ENCODE measurements around the gene CEP295NL. TPM values are rescaled to one million over a fixed set of nuclear protein-coding genes. Genes with fewer than 3 reads are reported as not detected.

The CEP295NL gene
- total and polyA plus RNA-seq, 2 of the 13 experiments (the other 11 are each of a cell fraction or from before 2014, with no cell fraction given): not detected

- in situ Hi-C loops (cut with HindIII; ENCODE audit: extremely low pct_ligation_motif_present, low pct_unique_long_range_greater_than_20kb) (no loop called here), intact Hi-C loops (cut with micrococcal nuclease; ENCODE audit: unreplicated experiment) (no loop called here)
- H3K4me2 ChIP-seq (ENCODE audit: low read depth, low read length): no peak overlapping the region
- H3K36me3 ChIP-seq (replicated peaks in 1 of 2; ENCODE audit: control insufficient read depth in 1 of 2, insufficient read depth in 2 of 2, low read length in 2 of 2): no peaks in the 10 kb centered on the region; a peak in 3 of 5 replicates
- no peak overlapping the region for H3K4me3 ChIP-seq (replicated peaks in 1 of 3; ENCODE audit: insufficient read depth in 1 of 3, low read depth in 2 of 3, low read length in 3 of 3)
- ATAC-seq (no peak), FAIRE-seq (no peak), DNase-seq (ENCODE audit: low spot score) (no peak)
- no peaks in the 10 kb centered on the region for H3K79me2 ChIP-seq (ENCODE audit: insufficient read depth, low read length)
- no TSS peak for BruUV-seq (replicated peaks)
- H3K27me3 ChIP-seq (ENCODE audit: control insufficient read depth in 1 of 2, insufficient read depth in 2 of 2, low read length in 2 of 2): no peaks in the 10 kb centered on the region
- H4K20me1 ChIP-seq (ENCODE audit: insufficient read depth, low read length): no peaks in the 10 kb centered on the region
- no peak overlapping the region for H3K9ac ChIP-seq (ENCODE audit: insufficient read depth, low read depth, low read length)
- 87% methylated on average over 16 of the region's 17 CpGs for WGBS (ENCODE audit: low lambda C conversion rate)
- H3K9me3 ChIP-seq (ENCODE audit: low read length): no peaks in the 10 kb centered on the region
- POLR2A ChIA-PET: no interaction called here
- no peak overlapping the region for H3K27ac ChIP-seq (ENCODE audit: extremely low read length, insufficient read depth, low read length)
- CTCF ChIA-PET (ENCODE audit: low intra/inter-chr PET ratio, low total read pairs): no interaction called here
- H3K4me1 ChIP-seq (ENCODE audit: insufficient read depth, low read length): peaks cover 8% of the 10 kb centered on the region
- H2AFZ ChIP-seq (ENCODE audit: low read length): no peak overlapping the region
- no peak for TF ChIP-seq ZSCAN29 (CRISPR knock-in tag; conservative IDR thresholded peaks at IDR 0.05)
- TF ChIP-seq ZNF704 (CRISPR knock-in tag; IDR thresholded peaks at IDR 0.05; ENCODE audit: borderline replicate concordance): no peak
- no peak for TF ChIP-seq MED8 (CRISPR knock-in tag; IDR thresholded peaks at IDR 0.05; ENCODE audit: insufficient replicate concordance)
- no peak for TF ChIP-seq SIN3B (IDR thresholded peaks at IDR 0.05; ENCODE audit: low read length)
- TF ChIP-seq NR2F6 (IDR thresholded peaks at IDR 0.05): peak; percentile 27; the same call in 1 of the 2 replicates
- TF ChIP-seq NR2F6 (CRISPR knock-in tag; IDR thresholded peaks at IDR 0.05): no peak
- TF ChIP-seq BRCA1 (CRISPR knock-in tag; IDR thresholded peaks at IDR 0.05): no peak
- TF ChIP-seq FLYWCH1 (CRISPR knock-in tag; IDR thresholded peaks at IDR 0.05): no peak
- no peak for TF ChIP-seq ATF6 (CRISPR knock-in tag; conservative IDR thresholded peaks at IDR 0.05)
- TF ChIP-seq ZNF776 (CRISPR knock-in tag; IDR thresholded peaks at IDR 0.05): no peak
- TF ChIP-seq ZNF768 (CRISPR knock-in tag; IDR thresholded peaks at IDR 0.05): peak; percentile 88
- peak in 1 of 2 experiments; percentile 23; a peak in 1 of 4 replicates for TF ChIP-seq REST (IDR thresholded peaks at IDR 0.05; ENCODE audit: borderline replicate concordance in 1 of 2, low read depth in 1 of 2, low read length in 2 of 2)
- no peak for TF ChIP-seq ZBTB38 (CRISPR knock-in tag; IDR thresholded peaks at IDR 0.05)
- TF ChIP-seq ZNF75D (CRISPR knock-in tag; IDR thresholded peaks at IDR 0.05; ENCODE audit: borderline replicate concordance): no peak
- no peak for TF ChIP-seq ZNF564 (CRISPR knock-in tag; IDR thresholded peaks at IDR 0.05)
- TF ChIP-seq EED (CRISPR knock-in tag; IDR thresholded peaks at IDR 0.05): no peak
- no peak for TF ChIP-seq ZEB1 (IDR thresholded peaks at IDR 0.05; ENCODE audit: insufficient replicate concordance, low read depth)
- no peak for TF ChIP-seq ZBTB8A (CRISPR knock-in tag; IDR thresholded peaks at IDR 0.05; ENCODE audit: borderline replicate concordance, low read depth)
- no peak for TF ChIP-seq CREBL2 (CRISPR knock-in tag; IDR thresholded peaks at IDR 0.05; ENCODE audit: borderline replicate concordance)
Measured at GRCh38 chr17:78898075-78898836, 4.7 kb downstream of the CEP295NL start.

Measured in HepG2 (cell line).